HEK293 (cell line): Measurements from ENCODE around the gene DPY19L3.

ENCODE experiments used
- CTCF ChIA-PET: fragments of 350-600 bp; formaldehyde crosslinking; extraction: SDS; loops from one replicate; lab custom pipeline; 2021; ENCODE audit warnings: antibody characterized with exemption; lab: Yijun Ruan, JAX
- POLR2A ChIA-PET: fragments of 300-600 bp; formaldehyde crosslinking; extraction: SDS; loops from one replicate; lab custom pipeline; 2020; ENCODE audit warnings: antibody characterized with exemption, inconsistent platforms; lab: Yijun Ruan, JAX
- H3K27ac ChIP-seq: fragments of 200-500 bp; sonication (Bioruptor generic); 2 replicates; pipeline ENCODE4 v1.5.1; 2014; ENCODE audit warnings: low read depth, low read length, control low read depth, inconsistent platforms; ENCODE audit errors: extremely low read depth
- H3K36me3 ChIP-seq, 2 experiments: fragments of 200-500 bp in 1 of 2; sonication (Bioruptor generic) in 1 of 2; 1 replicate in 1 of 2; 2 replicates in 1 of 2; pipeline ENCODE4 v1.5.1; 2014 to 2017; ENCODE audit warnings: inconsistent platforms in 2 of 2, low read length in 2 of 2; ENCODE audit not compliant: control insufficient read depth in 2 of 2, insufficient read depth in 1 of 2
- H3K4me1 ChIP-seq: fragments of 200-500 bp; sonication (Bioruptor generic); 2 replicates; pipeline ENCODE4 v1.5.1; 2014; ENCODE audit warnings: mild to moderate bottlenecking, low read length, inconsistent platforms; ENCODE audit not compliant: control insufficient read depth, insufficient read depth
- H3K4me3 ChIP-seq: 2 replicates; pipeline ENCODE4 v1.5.1; 2011; ENCODE audit warnings: low read depth, mild to moderate bottlenecking, control low read depth, low read length, moderate library complexity
- H3K9me3 ChIP-seq: fragments of 200-500 bp; sonication (Bioruptor generic); 2 replicates; pipeline ENCODE4 v1.5.1; 2014; ENCODE audit warnings: low read depth, low read length, inconsistent platforms; ENCODE audit not compliant: control insufficient read depth, insufficient read depth
- BCL6B ChIP-seq: fragments of 450-650 bp; formaldehyde crosslinking; IDR thresholded peaks from 2 replicates; pipeline ENCODE4 v1.5.1; 2017; ENCODE audit warnings: missing biosample characterization, missing genetic modification characterization
- KLF10 ChIP-seq: fragments of 450-650 bp; IDR thresholded peaks from 2 replicates; pipeline ENCODE4 v1.5.1; 2018; ENCODE audit warnings: missing biosample characterization, mild to moderate bottlenecking, missing genetic modification characterization
- KLF9 ChIP-seq: fragments of 450-650 bp; formaldehyde crosslinking; IDR thresholded peaks from 2 replicates; pipeline ENCODE4 v1.5.1; 2016; ENCODE audit warnings: missing biosample characterization, missing genetic modification characterization, low read depth
- MZF1 ChIP-seq: fragments of 450-650 bp; formaldehyde crosslinking; IDR thresholded peaks from 2 replicates; pipeline ENCODE4 v1.5.1; 2017; ENCODE audit warnings: missing biosample characterization, missing genetic modification characterization, borderline replicate concordance
- PRDM1 ChIP-seq: fragments of 450-650 bp; formaldehyde crosslinking; IDR thresholded peaks from 2 replicates; pipeline ENCODE4; 2016; ENCODE audit warnings: missing biosample characterization, missing genetic modification characterization
- ZNF121 ChIP-seq: fragments of 450-650 bp; formaldehyde crosslinking; IDR thresholded peaks from 2 replicates; pipeline ENCODE4 v1.5.1; 2016; ENCODE audit warnings: missing biosample characterization, missing genetic modification characterization
- ZNF350 ChIP-seq: fragments of 450-650 bp; formaldehyde crosslinking; IDR thresholded peaks from 2 replicates; pipeline ENCODE4 v1.5.0; 2017; ENCODE audit warnings: missing biosample characterization, mild to moderate bottlenecking, missing genetic modification characterization
- ZNF354C ChIP-seq: fragments of 450-650 bp; formaldehyde crosslinking; IDR thresholded peaks from 2 replicates; pipeline ENCODE4 v1.5.1; 2016; ENCODE audit warnings: missing biosample characterization, missing genetic modification characterization, low read depth, borderline replicate concordance
- ZNF433 ChIP-seq: fragments of 450-650 bp; formaldehyde crosslinking; IDR thresholded peaks from 2 replicates; pipeline ENCODE4 v1.5.1; 2016; ENCODE audit warnings: missing biosample characterization, missing genetic modification characterization, low read depth
- ZNF449 ChIP-seq: fragments of 450-650 bp; formaldehyde crosslinking; IDR thresholded peaks from 2 replicates; pipeline ENCODE4 v1.5.1; 2017; ENCODE audit warnings: missing biosample characterization, mild to moderate bottlenecking, missing genetic modification characterization, moderate library complexity
- ZNF549 ChIP-seq: fragments of 450-650 bp; IDR thresholded peaks from 2 replicates; pipeline ENCODE4 v1.5.1; 2018; ENCODE audit warnings: missing biosample characterization, missing genetic modification characterization, mild to moderate bottlenecking, inconsistent platforms, moderate library complexity
- ZNF600 ChIP-seq: fragments of 450-650 bp; formaldehyde crosslinking; IDR thresholded peaks from 2 replicates; pipeline ENCODE4 v1.5.1; 2016; ENCODE audit warnings: missing biosample characterization, missing genetic modification characterization
- ZSCAN23 ChIP-seq: fragments of 450-650 bp; formaldehyde crosslinking; IDR thresholded peaks from 2 replicates; pipeline ENCODE4 v1.5.1; 2016; ENCODE audit warnings: missing biosample characterization, missing genetic modification characterization

Gene DPY19L3

GRCh38 chr19:32367063-32367462 is 38.5 kb upstream of the DPY19L3 start:
- Histone ChIP-seq H3K36me3 (peaks cover 76 to 84% of the 10 kb centered on the region in 2 experiments), H3K4me3 (no peak overlapping the region), H3K4me1 (peaks cover 8% of the 10 kb centered on the region; the same call in 1 of the 2 replicates), H3K27ac (no peak overlapping the region), H3K9me3 (no peaks in the 10 kb centered on the region; the same call in 1 of the 2 replicates)
- ChIA-PET CTCF (interaction anchor here (0.6 to 2.6 kb wide), 5 partner anchors 9 to 337 kb away, joined by 3 to 18 read pairs (median 3); no protein-coding TSS in a partner anchor), POLR2A (interaction anchor here (1.0 kb wide), 1 partner anchor 10 kb away, joined by 3 read pairs; no protein-coding TSS in a partner anchor)
- TF ChIP-seq KLF10 (tag by site-specific recombination) (no peak), KLF9 (tag by site-specific recombination) (no peak), MZF1 (tag by site-specific recombination) (peak; percentile 51; the same call in 1 of the 2 replicates), ZSCAN23 (tag by site-specific recombination) (no peak)

GRCh38 chr19:32367948-32368536 is 37.5 kb upstream of the DPY19L3 start:
- ChIA-PET CTCF (interaction anchor here (0.6 to 2.6 kb wide), 9 partner anchors 8 to 152 kb away, joined by 3 to 18 read pairs (median 3); no protein-coding TSS in a partner anchor), POLR2A (interaction anchor here (1.0 kb wide), 1 partner anchor 11 kb away, joined by 3 read pairs; no protein-coding TSS in a partner anchor)
- peaks cover 76 to 83% of the 10 kb centered on the region in 2 experiments for H3K36me3 ChIP-seq
- 0 out of 2 replicates have a peak, but pooled peaks have one; percentile 11 for TF ChIP-seq ZNF600 (tag by site-specific recombination)
- TF ChIP-seq ZNF350, result peak; percentile 51; the same call in 1 of the 2 replicates
- TF ChIP-seq ZNF549 (tag by site-specific recombination), result no peak
- no peak for TF ChIP-seq ZNF121 (tag by site-specific recombination)
- TF ChIP-seq ZNF449, result 0 out of 2 replicates have a peak, but pooled peaks have one; percentile 45
- H3K4me3 ChIP-seq, result no peak overlapping the region
- no peak overlapping the region for H3K27ac ChIP-seq
- peaks cover 3% of the 10 kb centered on the region; the same call in 1 of the 2 replicates for H3K9me3 ChIP-seq
- peaks cover 12% of the 10 kb centered on the region for H3K4me1 ChIP-seq

- CTCF ChIA-PET, result interaction anchor here (1.2 to 2.6 kb wide), 5 partner anchors 9 to 80 kb away, joined by 3 to 18 read pairs (median 5); no protein-coding TSS in a partner anchor
- POLR2A ChIA-PET, result no interaction called here
These were observed 36.8 kb upstream of the DPY19L3 start for GRCh38 chr19:32368787-32369186.

More at GRCh38 chr19:32368787-32369186, 36.8 kb upstream of the DPY19L3 start:
- Histone ChIP-seq H3K4me3 (no peak overlapping the region), H3K4me1 (peaks cover 19% of the 10 kb centered on the region), H3K9me3 (peaks cover 3% of the 10 kb centered on the region; the same call in 1 of the 2 replicates), H3K27ac (no peak overlapping the region), H3K36me3 (peaks cover 69 to 77% of the 10 kb centered on the region in 2 experiments)
- TF ChIP-seq PRDM1 (tag by site-specific recombination) (no peak), ZNF433 (tag by site-specific recombination) (no peak), ZNF354C (no peak), BCL6B (no peak)
